Measurements from ENCODE around the gene ATXN1. TPM values are rescaled to one million over a fixed set of nuclear protein-coding genes. Genes with fewer than 3 reads are reported as not detected.

The ATXN1 gene
- total RNA-seq, 1 experiment from 2014 or later, result 19.7 TPM

GRCh38 chr6:16651871-16652270 is 109.4 kb downstream of the ATXN1 start:
- CTCF ChIA-PET, result interaction anchor here (0.6 kb wide), 1 partner anchor 11 kb away, joined by 3 read pairs; no protein-coding TSS in a partner anchor

GRCh38 chr6:16649890-16650289 is 111.4 kb downstream of the ATXN1 start:
- CTCF ChIA-PET, result no interaction called here
- Mint-ChIP-seq H3K36me3 (ENCODE audit: insufficient read depth, unreplicated experiment) (no peaks in the 10 kb centered on the region), H3K9me3 (ENCODE audit: low read depth, unreplicated experiment) (no peaks in the 10 kb centered on the region), H3K27ac (ENCODE audit: unreplicated experiment) (no peak overlapping the region), H3K27me3 (ENCODE audit: unreplicated experiment) (no peaks in the 10 kb centered on the region), H3K4me3 (ENCODE audit: low read depth, unreplicated experiment) (no peak overlapping the region), H3K4me1 (ENCODE audit: low read depth, unreplicated experiment) (peaks cover 10% of the 10 kb centered on the region)
- no TSS peak for BruUV-seq (replicated peaks)
- DNase-seq, result no peak
- intact Hi-C loops (cut with micrococcal nuclease; ENCODE audit: unreplicated experiment), result no loop called here
- no peak for TF ChIP-seq CTCF (IDR thresholded peaks at IDR 0.05; ENCODE audit: unreplicated experiment)

More at GRCh38 chr6:16651871-16652270, 109.4 kb downstream of the ATXN1 start:
- Mint-ChIP-seq H3K36me3 (ENCODE audit: insufficient read depth, unreplicated experiment) (no peaks in the 10 kb centered on the region), H3K4me3 (ENCODE audit: low read depth, unreplicated experiment) (no peak overlapping the region), H3K27me3 (ENCODE audit: unreplicated experiment) (no peaks in the 10 kb centered on the region), H3K9me3 (ENCODE audit: low read depth, unreplicated experiment) (no peaks in the 10 kb centered on the region), H3K27ac (ENCODE audit: unreplicated experiment) (no peak overlapping the region), H3K4me1 (ENCODE audit: low read depth, unreplicated experiment) (peaks cover 10% of the 10 kb centered on the region)
- TF ChIP-seq CTCF (IDR thresholded peaks at IDR 0.05; ENCODE audit: unreplicated experiment), result no peak
- intact Hi-C loops (cut with micrococcal nuclease; ENCODE audit: unreplicated experiment), result no loop called here
- BruUV-seq (replicated peaks), result no TSS peak
- DNase-seq, result no peak

GRCh38 chr6:16649241-16649640 is 112.0 kb downstream of the ATXN1 start:
- no peak for DNase-seq
- no peaks in the 10 kb centered on the region for H3K27me3 Mint-ChIP-seq (ENCODE audit: unreplicated experiment)
- peaks cover 10% of the 10 kb centered on the region for H3K4me1 Mint-ChIP-seq (ENCODE audit: low read depth, unreplicated experiment)
- no peak overlapping the region for H3K27ac Mint-ChIP-seq (ENCODE audit: unreplicated experiment)
- CTCF ChIA-PET, result no interaction called here
- no peaks in the 10 kb centered on the region for H3K36me3 Mint-ChIP-seq (ENCODE audit: insufficient read depth, unreplicated experiment)
- H3K4me3 Mint-ChIP-seq (ENCODE audit: low read depth, unreplicated experiment), result no peak overlapping the region
- no TSS peak for BruUV-seq (replicated peaks)
- intact Hi-C loops (cut with micrococcal nuclease; ENCODE audit: unreplicated experiment), result no loop called here
- no peaks in the 10 kb centered on the region for H3K9me3 Mint-ChIP-seq (ENCODE audit: low read depth, unreplicated experiment)
- no peak for TF ChIP-seq CTCF (IDR thresholded peaks at IDR 0.05; ENCODE audit: unreplicated experiment)

DNA sequence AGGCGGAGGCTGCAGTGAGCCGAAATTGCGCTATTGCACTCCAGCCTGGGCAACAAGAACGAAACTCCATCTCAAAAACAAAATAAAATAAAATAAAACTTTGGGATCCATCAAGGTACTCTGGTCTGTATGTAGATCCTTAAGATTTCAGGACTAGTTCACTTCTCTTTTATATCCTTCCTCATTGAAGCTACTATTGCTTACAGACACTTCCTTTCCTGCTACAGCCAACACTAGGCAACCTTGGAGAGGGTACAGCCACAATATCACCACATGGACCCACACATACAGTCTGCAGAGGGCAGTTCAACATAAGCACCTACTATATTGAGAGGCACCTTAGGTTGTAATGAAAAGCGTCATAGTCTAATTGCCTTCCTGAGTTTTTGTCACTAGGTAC is 113.3 kb downstream of the ATXN1 start:
- Mint-ChIP-seq H3K36me3 (ENCODE audit: insufficient read depth, unreplicated experiment) (no peaks in the 10 kb centered on the region), H3K4me3 (ENCODE audit: low read depth, unreplicated experiment) (no peak overlapping the region), H3K27ac (ENCODE audit: unreplicated experiment) (no peak overlapping the region), H3K4me1 (ENCODE audit: low read depth, unreplicated experiment) (peaks cover 10% of the 10 kb centered on the region), H3K9me3 (ENCODE audit: low read depth, unreplicated experiment) (no peaks in the 10 kb centered on the region), H3K27me3 (ENCODE audit: unreplicated experiment) (no peaks in the 10 kb centered on the region)
- CTCF ChIA-PET, result interaction anchor here (0.5 kb wide), 1 partner anchor 790 kb away, joined by 4 read pairs; no protein-coding TSS in a partner anchor
- BruUV-seq (replicated peaks), result no TSS peak
- intact Hi-C loops (cut with micrococcal nuclease; ENCODE audit: unreplicated experiment), result no loop called here
- DNase-seq, result no peak
- no peak for TF ChIP-seq CTCF (IDR thresholded peaks at IDR 0.05; ENCODE audit: unreplicated experiment)

Data from Calu3 (cell line).